NAMALWA (cell line): ENCODE data around the gene SLC35G3.
"Not testable (repeated sequence)": the region's sequence is repeated elsewhere in the genome, so short reads cannot be mapped to it uniquely, and the experiment has no call there.

ENCODE experiments used
- DNase-seq: peaks from one replicate; pipeline ENCODE4 v3.0.0-alpha.2; 2015; ENCODE audit warnings: low spot score

Gene SLC35G3

GRCh38 chr17:35210741-35211140 is 16.5 kb upstream of the SLC35G3 start:
- no peak for DNase-seq

- DNase-seq, result not testable (repeated sequence)
Measured at GRCh38 chr17:35202582-35202981, 8.4 kb upstream of the SLC35G3 start.

- not testable (repeated sequence) for DNase-seq
Measured at GRCh38 chr17:35195062-35195461, 869 bp upstream of the SLC35G3 start.

GRCh38 chr17:35192708-35193107 is 1.5 kb downstream of the SLC35G3 start:
- no peak for DNase-seq

GRCh38 chr17:35191001-35191695 is 3.0 kb downstream of the SLC35G3 start:
- no peak for DNase-seq

- DNase-seq, result no peak
Measured at GRCh38 chr17:35189291-35189690, 4.9 kb downstream of the SLC35G3 start.

- no peak for DNase-seq
Measured at GRCh38 chr17:35188111-35188510, 6.1 kb downstream of the SLC35G3 start.

- no peak for DNase-seq
Measured at GRCh38 chr17:35187481-35187880, 6.7 kb downstream of the SLC35G3 start.

DNA sequence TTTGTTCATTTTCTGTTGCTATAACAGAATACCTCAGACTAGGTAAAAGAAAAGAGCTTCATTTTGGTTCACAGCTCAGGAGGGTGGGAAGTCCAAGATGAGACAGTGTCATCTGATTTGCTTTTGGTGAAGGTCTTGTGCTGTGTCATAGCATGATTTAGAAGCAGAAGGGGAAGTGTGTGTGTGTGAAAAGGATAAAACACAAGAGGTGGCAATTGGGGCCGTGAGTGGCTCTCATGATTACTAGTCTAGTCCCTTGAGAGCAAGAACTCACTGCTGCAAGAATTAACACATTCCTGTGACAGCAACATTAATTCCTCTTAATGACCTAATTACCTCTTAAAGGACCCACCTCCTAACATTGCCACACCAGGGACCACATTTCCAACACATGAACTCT is 8.3 kb downstream of the SLC35G3 start:
- DNase-seq, result no peak

DNA sequence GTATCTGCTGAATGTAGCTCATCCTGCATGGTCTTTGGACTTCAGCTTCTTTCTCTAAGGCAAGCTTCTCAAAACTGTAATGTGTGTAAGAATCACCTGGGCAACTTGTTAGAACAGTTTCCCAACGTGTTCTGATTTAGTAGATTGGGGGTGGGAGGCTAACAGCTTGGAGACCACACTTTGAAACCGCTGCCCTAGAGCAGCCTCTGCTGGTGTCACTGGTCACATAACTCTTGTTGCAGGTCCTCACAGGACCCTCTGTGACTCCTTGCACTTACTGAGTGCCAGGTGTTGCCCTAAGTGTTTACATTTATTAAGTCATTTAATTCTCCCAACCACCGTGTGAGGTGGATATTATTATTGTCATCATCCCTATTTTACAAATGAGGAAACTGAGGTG is 9.9 kb downstream of the SLC35G3 start:
- no peak for DNase-seq

GRCh38 chr17:35183332-35183731 is 10.9 kb downstream of the SLC35G3 start:
- DNase-seq, result no peak

GRCh38 chr17:35179379-35179778 is 14.8 kb downstream of the SLC35G3 start:
- not testable (repeated sequence) for DNase-seq

GRCh38 chr17:35176897-35177296 is 17.3 kb downstream of the SLC35G3 start:
- no peak for DNase-seq

DNA sequence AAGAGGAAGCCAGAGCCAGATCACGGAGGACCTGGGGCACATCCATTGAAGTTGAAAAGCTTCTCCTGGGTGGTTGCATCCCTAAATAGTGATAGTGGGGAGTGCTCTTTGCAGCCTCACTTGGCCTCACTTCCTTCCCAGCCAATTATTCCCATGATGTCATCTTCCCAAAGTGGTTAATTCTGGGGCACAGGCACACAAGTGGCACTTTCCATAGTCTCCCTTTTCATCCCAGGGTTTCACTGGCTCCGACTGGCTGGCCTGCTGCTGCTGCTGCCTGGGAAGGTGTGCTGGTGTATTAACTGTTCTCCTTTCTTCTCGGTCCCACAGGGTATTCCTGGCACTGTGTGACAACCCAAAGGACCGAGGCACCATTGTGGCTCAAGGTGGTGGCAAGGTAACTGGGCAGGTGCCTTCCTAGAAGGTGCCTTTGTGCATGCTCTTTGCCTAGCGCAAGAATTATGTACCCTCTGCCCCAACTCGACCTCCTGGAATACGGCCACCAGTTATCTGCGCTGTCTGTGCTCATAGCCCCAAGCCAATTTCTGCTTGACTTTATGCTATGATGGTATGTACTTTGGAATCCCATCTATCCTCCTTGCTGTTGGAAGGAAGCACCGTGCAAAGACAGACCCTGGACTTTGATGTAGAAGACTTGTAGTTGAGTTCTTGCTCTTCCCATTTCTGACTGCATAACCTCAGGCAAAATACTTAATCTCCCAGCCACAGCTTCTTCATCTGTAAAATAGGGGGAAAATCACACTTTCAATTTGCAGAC is 18.4 kb downstream of the SLC35G3 start:
- no peak for DNase-seq

GRCh38 chr17:35174835-35175334 is 19.3 kb downstream of the SLC35G3 start:
- DNase-seq, result no peak

- DNase-seq, result not testable (repeated sequence)
Measured at GRCh38 chr17:35172321-35172720, 21.9 kb downstream of the SLC35G3 start.

GRCh38 chr17:35171834-35172233 is 22.4 kb downstream of the SLC35G3 start:
- no peak for DNase-seq

- peak; percentile 39 for DNase-seq
Measured at GRCh38 chr17:35170968-35171771, 23.0 kb downstream of the SLC35G3 start.

DNA sequence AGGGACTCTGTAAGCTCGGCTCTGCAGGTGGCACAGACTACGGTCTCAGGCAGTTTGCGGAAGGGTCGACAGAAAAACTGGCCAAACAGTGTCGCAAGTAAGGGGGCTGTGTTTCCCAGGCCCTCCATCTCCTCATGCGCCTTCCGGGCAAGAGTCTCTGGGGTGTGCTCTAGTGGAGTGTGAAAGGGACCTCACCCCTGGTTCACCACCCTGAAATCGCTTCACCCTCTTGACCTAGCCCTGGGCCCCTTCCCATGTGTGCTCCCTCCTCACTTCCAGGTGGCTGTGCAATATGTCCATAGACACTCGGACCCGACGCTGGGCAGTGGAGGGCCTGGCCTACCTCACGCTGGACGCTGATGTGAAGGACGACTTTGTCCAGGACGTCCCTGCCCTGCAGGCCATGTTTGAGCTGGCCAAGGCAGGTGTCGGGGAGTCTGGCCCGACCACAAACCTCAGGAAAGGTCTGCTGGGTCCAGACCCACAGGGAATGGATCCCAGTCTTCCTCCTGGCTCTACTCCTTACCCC is 24.3 kb downstream of the SLC35G3 start:
- DNase-seq, result no peak

DNA sequence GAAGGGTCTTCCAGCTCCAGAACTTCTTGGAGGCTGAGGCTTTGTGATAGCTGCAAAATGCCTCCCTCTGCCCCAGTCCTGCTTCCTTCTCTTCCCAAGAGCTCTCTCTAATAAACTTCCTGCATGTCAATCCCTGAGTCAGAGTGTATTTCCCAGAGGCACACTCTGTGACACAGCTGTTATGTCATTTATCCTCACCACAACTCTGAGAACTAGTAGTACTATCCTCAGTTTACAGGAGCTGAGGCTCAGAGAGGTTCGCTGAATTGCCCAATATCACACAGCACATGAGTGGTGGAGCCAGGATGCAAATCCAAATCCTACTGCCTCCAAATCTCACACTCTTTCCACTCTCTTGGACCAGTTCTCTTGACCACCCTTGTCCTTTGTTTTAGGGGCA is 26.5 kb downstream of the SLC35G3 start:
- no peak for DNase-seq

- DNase-seq, result no peak
Measured at GRCh38 chr17:35167046-35167445, 27.1 kb downstream of the SLC35G3 start.

DNA sequence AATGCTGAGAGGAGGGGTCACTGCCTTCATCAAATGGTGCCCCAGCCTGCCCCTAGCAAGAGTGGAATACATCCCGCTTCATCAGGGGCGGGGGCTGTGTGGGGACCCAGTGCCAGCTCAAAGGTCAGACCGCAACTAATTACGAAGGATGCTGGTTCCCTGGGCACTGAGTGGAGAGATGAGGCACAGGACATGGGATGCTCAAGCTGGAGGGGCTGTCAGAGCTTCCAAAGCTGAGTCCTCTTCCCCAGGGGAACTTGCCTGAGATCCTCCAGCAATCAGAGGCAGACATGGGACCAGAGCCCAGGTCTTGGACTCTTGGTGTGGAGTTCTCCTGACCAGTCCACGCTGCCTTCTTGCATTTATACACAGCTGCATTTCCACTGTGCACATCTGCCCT is 27.7 kb downstream of the SLC35G3 start:
- no peak for DNase-seq
